ENCODE data around the gene RBPMS2. TPM values are rescaled to one million over a fixed set of nuclear protein-coding genes. Genes with fewer than 3 reads are reported as not detected.

Gene RBPMS2
- total RNA-seq, 1 experiment from 2014 or later, result 181 TPM

DNA sequence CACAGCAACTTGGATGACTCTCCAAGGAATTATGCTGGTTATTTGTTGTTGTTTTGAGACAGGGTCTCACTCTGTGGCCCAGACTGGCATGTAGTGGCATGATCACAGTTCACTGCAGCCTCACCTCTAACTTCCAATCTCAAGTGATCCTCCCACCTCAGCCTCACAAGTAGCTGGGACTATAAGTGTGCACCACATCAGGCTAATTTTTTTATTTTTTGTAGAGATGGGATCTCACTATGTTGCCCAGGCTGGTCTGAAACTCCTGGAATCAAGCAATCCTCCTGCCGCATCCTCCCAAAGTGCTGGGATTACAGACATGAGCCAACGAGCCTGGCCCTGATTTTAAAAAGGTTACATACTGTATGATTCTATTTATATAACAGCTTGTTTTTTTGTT lies 63.0 kb downstream of the RBPMS2 start:
- H4K20me1 ChIP-seq (ENCODE audit: control insufficient read depth, insufficient read depth, insufficient read length), result no peaks in the 10 kb centered on the region
- no peaks in the 10 kb centered on the region for H3K79me2 ChIP-seq (ENCODE audit: insufficient read depth, low read length)
- peaks cover 50 to 85% (median 51%) of the 10 kb centered on the region in 3 experiments for H3K36me3 Mint-ChIP-seq (ENCODE audit: insufficient read depth in 1 of 3, low read depth in 3 of 3)
- no peak overlapping the region for H3K9ac ChIP-seq (ENCODE audit: extremely low read depth, insufficient read length, low read length)
- no CpG with 5 or more reads among the region's 2 CpGs for WGBS (ENCODE audit: extremely low coverage, insufficient read length, low lambda C conversion rate)
- H3K18ac ChIP-seq (ENCODE audit: insufficient read length, low read depth, low read length), result no peak overlapping the region
- H3K27ac Mint-ChIP-seq, result no peak overlapping the region
- H2BK5ac ChIP-seq (ENCODE audit: insufficient read length, low read length), result no peak overlapping the region
- no peak overlapping the region for H2BK120ac ChIP-seq (ENCODE audit: low read depth, low read length, poor library complexity, severe bottlenecking)
- H3K9me3 ChIP-seq (ENCODE audit: control insufficient read depth, low read depth, low read length), result no peaks in the 10 kb centered on the region
- no peak overlapping the region for H3K4me3 Mint-ChIP-seq
- H2AK5ac ChIP-seq (ENCODE audit: insufficient read length, low read length), result no peak overlapping the region
- no peak overlapping the region for H3K4me2 ChIP-seq (ENCODE audit: insufficient read depth, insufficient read length, low read length)
- no peak overlapping the region for H3K23ac ChIP-seq (ENCODE audit: insufficient read length, low read depth, low read length)
- no peak overlapping the region for H3K56ac ChIP-seq (ENCODE audit: insufficient read length, low read depth, low read length)
- TF ChIP-seq, protein P1, sequence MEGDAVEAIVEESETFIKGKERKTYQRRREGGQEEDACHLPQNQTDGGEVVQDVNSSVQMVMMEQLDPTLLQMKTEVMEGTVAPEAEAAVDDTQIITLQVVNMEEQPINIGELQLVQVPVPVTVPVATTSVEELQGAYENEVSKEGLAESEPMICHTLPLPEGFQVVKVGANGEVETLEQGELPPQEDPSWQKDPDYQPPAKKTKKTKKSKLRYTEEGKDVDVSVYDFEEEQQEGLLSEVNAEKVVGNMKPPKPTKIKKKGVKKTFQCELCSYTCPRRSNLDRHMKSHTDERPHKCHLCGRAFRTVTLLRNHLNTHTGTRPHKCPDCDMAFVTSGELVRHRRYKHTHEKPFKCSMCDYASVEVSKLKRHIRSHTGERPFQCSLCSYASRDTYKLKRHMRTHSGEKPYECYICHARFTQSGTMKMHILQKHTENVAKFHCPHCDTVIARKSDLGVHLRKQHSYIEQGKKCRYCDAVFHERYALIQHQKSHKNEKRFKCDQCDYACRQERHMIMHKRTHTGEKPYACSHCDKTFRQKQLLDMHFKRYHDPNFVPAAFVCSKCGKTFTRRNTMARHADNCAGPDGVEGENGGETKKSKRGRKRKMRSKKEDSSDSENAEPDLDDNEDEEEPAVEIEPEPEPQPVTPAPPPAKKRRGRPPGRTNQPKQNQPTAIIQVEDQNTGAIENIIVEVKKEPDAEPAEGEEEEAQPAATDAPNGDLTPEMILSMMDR (conservative IDR thresholded peaks at IDR 0.05), result no peak
- H3K79me1 ChIP-seq (ENCODE audit: insufficient read depth, low read depth, low read length, poor library complexity, severe bottlenecking), result no peaks in the 10 kb centered on the region
- no peaks in the 10 kb centered on the region for H3K27me3 ChIP-seq (ENCODE audit: insufficient read depth, low read length)
- H3K27me3 Mint-ChIP-seq (ENCODE audit: low read depth), result no peaks in the 10 kb centered on the region
- H2BK12ac ChIP-seq (ENCODE audit: insufficient read length, low read depth, low read length), result no peak overlapping the region
- no peaks in the 10 kb centered on the region for H3K9me3 Mint-ChIP-seq
- no peak overlapping the region for H2AFZ ChIP-seq (ENCODE audit: low read length)
- no peaks in the 10 kb centered on the region for H3K4me1 ChIP-seq (ENCODE audit: insufficient read depth, low read length)
- H4K8ac ChIP-seq (replicated peaks; ENCODE audit: insufficient read length, low read depth, low read length), result no peak overlapping the region
- no peak overlapping the region for H3K27ac ChIP-seq (ENCODE audit: insufficient read length, low read depth, low read length)
- H4K5ac ChIP-seq (ENCODE audit: insufficient read length, low read depth, low read length), result no peak overlapping the region
- no peak overlapping the region for H3K14ac ChIP-seq (ENCODE audit: insufficient read depth, low read length)
- H3K23me2 ChIP-seq (ENCODE audit: insufficient read length, low read depth, low read length, poor library complexity, severe bottlenecking), result no peaks in the 10 kb centered on the region
- H2BK20ac ChIP-seq (ENCODE audit: low read depth, low read length, poor library complexity, severe bottlenecking), result no peak overlapping the region
- no peak overlapping the region for H2BK15ac ChIP-seq (ENCODE audit: low read depth, low read length)
- H3T11ph ChIP-seq (ENCODE audit: low read length), result no peak overlapping the region
- H4K91ac ChIP-seq (ENCODE audit: insufficient read length, low read depth, low read length), result no peak overlapping the region
- DNase-seq, result no peak
- no peaks in the 10 kb centered on the region for H3K4me1 Mint-ChIP-seq
- no peak overlapping the region for H3K4ac ChIP-seq (ENCODE audit: low read depth, low read length)
